Keratinocyte (primary cell): ENCODE data around the gene MAN2B1.

Experiments
- EZH2 ChIP-seq: IDR thresholded peaks from one replicate; pipeline ENCODE4 v1.6.1; 2012; ENCODE audit warnings: inconsistent platforms, mild to moderate bottlenecking, low read length, moderate library complexity
- TF ChIP-seq, protein P1 (sequence below), 3 experiments: IDR thresholded peaks in 1 of 3; conservative IDR thresholded peaks in 1 of 3; optimal IDR thresholded peaks in 1 of 3; 2 replicates in 2 of 3; 3 replicates in 1 of 3; pipeline versions ENCODE3 to v1.5.1; 2011; ENCODE audit warnings: low read length in 3 of 3, mild to moderate bottlenecking in 3 of 3, moderate library complexity in 2 of 3, control low read depth in 1 of 3, inconsistent platforms in 1 of 3; ENCODE audit not compliant: insufficient read depth in 2 of 3; ENCODE audit errors: extremely low read depth in 1 of 3

DNA sequence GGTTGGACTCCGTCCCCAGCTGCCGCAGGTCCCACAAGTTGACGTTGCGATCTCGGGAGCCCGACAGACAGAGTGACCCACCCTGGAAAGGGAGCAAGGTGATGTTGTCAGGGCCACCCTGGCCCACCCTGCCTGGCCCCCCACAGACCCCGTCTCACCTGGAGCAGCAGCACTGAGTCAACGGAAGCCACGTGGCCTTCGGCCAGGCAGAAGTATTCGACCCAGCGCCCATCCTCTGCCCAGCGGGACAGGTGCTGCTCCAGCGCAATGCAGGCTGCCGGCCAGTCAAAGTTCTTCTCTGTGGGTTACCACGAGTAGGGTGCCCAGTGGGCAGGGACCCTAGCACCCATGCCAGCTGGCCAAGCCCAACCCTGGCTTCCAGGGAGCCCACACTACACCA lies 28.1 kb upstream of the MAN2B1 start:
- TF ChIP-seq, protein P1, sequence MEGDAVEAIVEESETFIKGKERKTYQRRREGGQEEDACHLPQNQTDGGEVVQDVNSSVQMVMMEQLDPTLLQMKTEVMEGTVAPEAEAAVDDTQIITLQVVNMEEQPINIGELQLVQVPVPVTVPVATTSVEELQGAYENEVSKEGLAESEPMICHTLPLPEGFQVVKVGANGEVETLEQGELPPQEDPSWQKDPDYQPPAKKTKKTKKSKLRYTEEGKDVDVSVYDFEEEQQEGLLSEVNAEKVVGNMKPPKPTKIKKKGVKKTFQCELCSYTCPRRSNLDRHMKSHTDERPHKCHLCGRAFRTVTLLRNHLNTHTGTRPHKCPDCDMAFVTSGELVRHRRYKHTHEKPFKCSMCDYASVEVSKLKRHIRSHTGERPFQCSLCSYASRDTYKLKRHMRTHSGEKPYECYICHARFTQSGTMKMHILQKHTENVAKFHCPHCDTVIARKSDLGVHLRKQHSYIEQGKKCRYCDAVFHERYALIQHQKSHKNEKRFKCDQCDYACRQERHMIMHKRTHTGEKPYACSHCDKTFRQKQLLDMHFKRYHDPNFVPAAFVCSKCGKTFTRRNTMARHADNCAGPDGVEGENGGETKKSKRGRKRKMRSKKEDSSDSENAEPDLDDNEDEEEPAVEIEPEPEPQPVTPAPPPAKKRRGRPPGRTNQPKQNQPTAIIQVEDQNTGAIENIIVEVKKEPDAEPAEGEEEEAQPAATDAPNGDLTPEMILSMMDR (optimal IDR thresholded peaks at IDR 0.05 in 1 of 3, IDR thresholded peaks at IDR 0.05 in 1 of 3, conservative IDR thresholded peaks at IDR 0.05 in 1 of 3; ENCODE audit: extremely low read depth in 1 of 3, insufficient read depth in 2 of 3, low read length in 3 of 3): no peak
- no peak for TF ChIP-seq EZH2
